Raji (cell line): ENCODE data around the gene HK1.

Source experiments
- POLR2A ChIP-seq: IDR thresholded peaks from 2 replicates; pipeline ENCODE4 v1.6.1; 2011; ENCODE audit warnings: low read depth, low read length, control low read depth; ENCODE audit not compliant: insufficient read depth

HK1 gene

GRCh38 chr10:69346776-69347175 is 68.5 kb downstream of the HK1 start:
- no peak for TF ChIP-seq POLR2A

GRCh38 chr10:69348816-69349541 is 70.7 kb downstream of the HK1 start:
- TF ChIP-seq POLR2A, result no peak

GRCh38 chr10:69349542-69349888 is 71.2 kb downstream of the HK1 start:
- TF ChIP-seq POLR2A, result no peak

GRCh38 chr10:69351589-69351988 is 73.3 kb downstream of the HK1 start:
- no peak for TF ChIP-seq POLR2A

GRCh38 chr10:69352569-69353264 is 74.4 kb downstream of the HK1 start:
- no peak for TF ChIP-seq POLR2A

- TF ChIP-seq POLR2A, result no peak
Observed at GRCh38 chr10:69353977-69354635, 75.8 kb downstream of the HK1 start.

- TF ChIP-seq POLR2A, result no peak
Observed at GRCh38 chr10:69356187-69356586, 77.9 kb downstream of the HK1 start.

- TF ChIP-seq POLR2A, result no peak
Observed at GRCh38 chr10:69358148-69358795, 80.0 kb downstream of the HK1 start.

GRCh38 chr10:69359148-69359547 is 80.9 kb downstream of the HK1 start:
- no peak for TF ChIP-seq POLR2A

- TF ChIP-seq POLR2A, result no peak
Observed at GRCh38 chr10:69359594-69359993, 81.3 kb downstream of the HK1 start.

GRCh38 chr10:69360485-69361302 is 82.4 kb downstream of the HK1 start:
- no peak for TF ChIP-seq POLR2A

GRCh38 chr10:69361303-69361614 is 83.0 kb downstream of the HK1 start:
- no peak for TF ChIP-seq POLR2A

- TF ChIP-seq POLR2A, result no peak
Observed at GRCh38 chr10:69362471-69362954, 84.2 kb downstream of the HK1 start.

GRCh38 chr10:69363666-69364065 is 85.4 kb downstream of the HK1 start:
- no peak for TF ChIP-seq POLR2A

GRCh38 chr10:69364232-69364940 is 86.1 kb downstream of the HK1 start:
- TF ChIP-seq POLR2A, result no peak

GRCh38 chr10:69366738-69367137 is 88.4 kb downstream of the HK1 start:
- no peak for TF ChIP-seq POLR2A
